Measurements from ENCODE around the gene BCAN.

DNA sequence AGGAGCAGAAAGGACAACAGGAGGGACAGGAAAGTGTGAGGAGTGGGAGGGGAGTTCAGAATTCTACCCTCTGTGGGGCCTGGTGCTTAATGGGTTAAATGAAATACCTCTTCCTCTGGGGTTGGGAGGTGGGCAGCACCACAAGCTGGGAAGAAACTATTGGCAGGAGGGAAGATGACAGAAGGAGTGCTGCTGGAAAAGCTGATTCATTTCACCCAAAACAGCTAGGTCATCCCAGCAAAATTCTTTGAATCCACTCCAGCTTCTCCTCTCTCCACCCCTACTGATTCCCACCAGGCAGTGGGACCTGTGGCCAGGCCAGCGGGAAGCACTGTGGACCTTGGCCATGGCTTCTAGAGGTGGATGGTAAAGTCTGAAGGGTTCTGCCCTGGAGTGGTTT, 12.8 kb downstream of the BCAN start:
- TF ChIP-seq POLR2AphosphoS5 (IDR thresholded peaks at IDR 0.05; ENCODE audit: borderline replicate concordance, low read depth, low read length): no peak
- TF ChIP-seq EZH2 (IDR thresholded peaks at IDR 0.05): no peak
- no peak for TF ChIP-seq FOXP2 (optimal IDR thresholded peaks at IDR 0.05; ENCODE audit: control extremely low read depth, extremely low read length, insufficient read depth)

All from SK-N-MC (cell line).